Effector memory CD4-positive, alpha-beta T cell (primary cell): ENCODE measurements around the gene PLPPR3.

ENCODE experiments used
- DNase-seq, 3 donors: peaks; one replicate each; pipeline ENCODE4 v3.0.0-alpha.2; 2020
- H3K27ac ChIP-seq: 2 replicates; pipeline ENCODE4 v1.7.0; 2013; ENCODE audit warnings: mild to moderate bottlenecking, low read length, moderate library complexity; ENCODE audit not compliant: insufficient read depth, poor library complexity, severe bottlenecking
- H3K27me3 ChIP-seq: replicated peaks from 2 replicates; pipeline ENCODE4 v1.7.0; 2013; ENCODE audit warnings: mild to moderate bottlenecking, low read length; ENCODE audit not compliant: insufficient read depth, control insufficient read depth, poor library complexity, severe bottlenecking
- H3K36me3 ChIP-seq: 2 replicates; pipeline ENCODE4 v1.7.0; 2013; ENCODE audit warnings: mild to moderate bottlenecking, low read length, moderate library complexity; ENCODE audit not compliant: control insufficient read depth, insufficient read depth
- H3K4me1 ChIP-seq: 2 replicates; pipeline ENCODE4 v1.7.0; 2013; ENCODE audit warnings: low read length, mild to moderate bottlenecking; ENCODE audit not compliant: control insufficient read depth, insufficient read depth, poor library complexity, severe bottlenecking
- H3K4me3 ChIP-seq: 2 replicates; pipeline ENCODE4 v1.7.0; 2013; ENCODE audit warnings: low read length, low read depth, mild to moderate bottlenecking; ENCODE audit not compliant: insufficient read depth, poor library complexity, severe bottlenecking
- H3K9me3 ChIP-seq: 2 replicates; pipeline ENCODE4 v1.7.0; 2013; ENCODE audit warnings: mild to moderate bottlenecking, low read length, moderate library complexity; ENCODE audit not compliant: control insufficient read depth

The PLPPR3 gene

GRCh38 chr19:782878-783668, 38.7 kb downstream of the PLPPR3 start:
- H3K4me3 ChIP-seq: no peak overlapping the region
- H3K9me3 ChIP-seq: no peaks in the 10 kb centered on the region
- no peaks in the 10 kb centered on the region for H3K4me1 ChIP-seq
- no peak for DNase-seq
- no peaks in the 10 kb centered on the region for H3K27me3 ChIP-seq
- H3K27ac ChIP-seq: no peak overlapping the region
- no peaks in the 10 kb centered on the region for H3K36me3 ChIP-seq

GRCh38 chr19:782185-782877, 39.4 kb downstream of the PLPPR3 start:
- Histone ChIP-seq H3K9me3 (no peaks in the 10 kb centered on the region), H3K27me3 (no peaks in the 10 kb centered on the region), H3K27ac (no peak overlapping the region), H3K4me1 (no peaks in the 10 kb centered on the region), H3K4me3 (no peak overlapping the region), H3K36me3 (no peaks in the 10 kb centered on the region)
- no peak for DNase-seq

GRCh38 chr19:781800-782184, 40.0 kb downstream of the PLPPR3 start:
- Histone ChIP-seq H3K27ac (no peak overlapping the region), H3K36me3 (no peaks in the 10 kb centered on the region), H3K4me3 (no peak overlapping the region), H3K9me3 (no peaks in the 10 kb centered on the region), H3K4me1 (no peaks in the 10 kb centered on the region), H3K27me3 (no peaks in the 10 kb centered on the region)
- no peak for DNase-seq

- H3K9me3 ChIP-seq: no peaks in the 10 kb centered on the region
- no peaks in the 10 kb centered on the region for H3K27me3 ChIP-seq
- DNase-seq: no peak
- no peaks in the 10 kb centered on the region for H3K4me1 ChIP-seq
- no peak overlapping the region for H3K4me3 ChIP-seq
- no peaks in the 10 kb centered on the region for H3K36me3 ChIP-seq
- no peak overlapping the region for H3K27ac ChIP-seq
Measured at GRCh38 chr19:780935-781334, 40.8 kb downstream of the PLPPR3 start.

- no peak for DNase-seq
- no peaks in the 10 kb centered on the region for H3K9me3 ChIP-seq
- H3K27me3 ChIP-seq: no peaks in the 10 kb centered on the region
- H3K4me3 ChIP-seq: no peak overlapping the region
- H3K36me3 ChIP-seq: no peaks in the 10 kb centered on the region
- H3K27ac ChIP-seq: no peak overlapping the region
- H3K4me1 ChIP-seq: no peaks in the 10 kb centered on the region
Measured at GRCh38 chr19:778910-779653, 42.7 kb downstream of the PLPPR3 start.

- no peaks in the 10 kb centered on the region for H3K4me1 ChIP-seq
- DNase-seq: no peak
- no peaks in the 10 kb centered on the region for H3K36me3 ChIP-seq
Measured at GRCh38 chr19:776549-776948, 45.2 kb downstream of the PLPPR3 start.

GRCh38 chr19:772730-773436, 48.9 kb downstream of the PLPPR3 start:
- DNase-seq: no peak
- Histone ChIP-seq H3K36me3 (no peaks in the 10 kb centered on the region), H3K4me3 (no peak overlapping the region), H3K27ac (no peak overlapping the region), H3K27me3 (no peaks in the 10 kb centered on the region), H3K4me1 (no peaks in the 10 kb centered on the region), H3K9me3 (no peaks in the 10 kb centered on the region)

More at GRCh38 chr19:776549-776948, 45.2 kb downstream of the PLPPR3 start:
- no peak overlapping the region for H3K4me3 ChIP-seq
- H3K9me3 ChIP-seq: no peaks in the 10 kb centered on the region
- no peaks in the 10 kb centered on the region for H3K27me3 ChIP-seq
- no peak overlapping the region for H3K27ac ChIP-seq

GRCh38 chr19:772063-772462, 49.7 kb downstream of the PLPPR3 start:
- no peak for DNase-seq
- Histone ChIP-seq H3K27me3 (no peaks in the 10 kb centered on the region), H3K9me3 (no peaks in the 10 kb centered on the region)

DNA sequence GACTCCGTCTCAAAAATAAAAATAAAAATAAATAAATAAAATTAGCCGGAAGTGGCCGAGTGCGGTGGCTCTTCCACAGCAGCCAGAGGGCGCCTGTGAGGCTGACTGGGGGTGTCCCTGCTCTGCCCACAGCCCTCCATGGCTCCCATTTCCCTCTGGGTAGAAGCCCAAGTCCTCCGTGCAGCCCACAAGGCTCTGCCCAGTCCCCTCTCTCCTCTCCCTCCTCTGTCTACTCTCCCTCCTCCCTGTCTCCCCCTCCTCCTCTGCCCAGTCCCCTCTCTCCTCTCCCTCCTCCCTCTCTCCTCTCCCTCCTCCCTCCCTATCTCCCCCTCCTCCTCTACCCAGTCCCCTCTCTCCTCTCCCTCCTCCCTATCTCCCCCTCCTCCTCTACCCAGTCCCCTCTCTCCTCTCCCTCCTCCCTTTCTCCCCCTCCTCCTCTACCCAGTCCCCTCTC, 50.4 kb downstream of the PLPPR3 start:
- H3K4me1 ChIP-seq: no peaks in the 10 kb centered on the region
- H3K36me3 ChIP-seq: no peaks in the 10 kb centered on the region
- H3K27ac ChIP-seq: no peak overlapping the region
- H3K4me3 ChIP-seq: no peak overlapping the region
- no peaks in the 10 kb centered on the region for H3K27me3 ChIP-seq
- no peak for DNase-seq
- no peaks in the 10 kb centered on the region for H3K9me3 ChIP-seq

More at GRCh38 chr19:772063-772462, 49.7 kb downstream of the PLPPR3 start:
- Histone ChIP-seq H3K4me3 (no peak overlapping the region), H3K4me1 (no peaks in the 10 kb centered on the region), H3K36me3 (no peaks in the 10 kb centered on the region), H3K27ac (no peak overlapping the region)
